Naive B cell (primary cell): ENCODE results near the gene ADGRL2. TPM values are rescaled to one million over a fixed set of nuclear protein-coding genes. Genes with fewer than 3 reads are reported as not detected.

Source experiments
- ATAC-seq, 2 donors: fragments of 150-1000 bp; cut with Tn5 transposase; 2 replicates each; pipeline ENCODE4 v1.10.0; 2021; ENCODE audit warnings: low read depth in 2 of 2, mild to moderate bottlenecking in 2 of 2, moderate library complexity in 2 of 2
- DNase-seq: peaks from one replicate; pipeline ENCODE4 v3.0.0; 2022
- H3K27ac Mint-ChIP-seq, 6 donors: one replicate each; pipeline ENCODE4 v1.8.0; 2020 to 2022; ENCODE audit warnings: mild to moderate bottlenecking in 6 of 6, mixed read lengths in 6 of 6, moderate library complexity in 5 of 6, inconsistent platforms in 2 of 6
- H3K27me3 Mint-ChIP-seq, 3 donors: one replicate each; pipeline ENCODE4 v1.8.0; 2021 to 2022; ENCODE audit warnings: mixed read lengths in 3 of 3, mild to moderate bottlenecking in 1 of 3
- H3K36me3 Mint-ChIP-seq, 2 donors: one replicate each; pipeline ENCODE4 v1.8.0; 2020 to 2022; ENCODE audit warnings: mixed read lengths in 2 of 2, inconsistent platforms in 1 of 2, mild to moderate bottlenecking in 1 of 2
- H3K4me1 Mint-ChIP-seq, 3 donors: one replicate each; pipeline ENCODE4 v1.8.0; 2020 to 2022; ENCODE audit warnings: mixed read lengths in 3 of 3, inconsistent platforms in 1 of 3, mild to moderate bottlenecking in 1 of 3, moderate library complexity in 1 of 3
- H3K4me3 Mint-ChIP-seq, 8 donors: one replicate each; pipeline ENCODE4 v1.8.0; 2020 to 2022; ENCODE audit warnings: mild to moderate bottlenecking in 8 of 8, mixed read lengths in 8 of 8, moderate library complexity in 8 of 8, inconsistent platforms in 2 of 8
- H3K9me3 Mint-ChIP-seq, 7 donors: one replicate each; pipeline ENCODE4 v1.8.0; 2020 to 2022; ENCODE audit warnings: mixed read lengths in 7 of 7, mild to moderate bottlenecking in 5 of 7, inconsistent platforms in 2 of 7, moderate library complexity in 1 of 7
- polyA plus RNA-seq, 6 donors: library from polyadenylated mRNA; unstranded; fragments of 300-500 nt; fragmentation: Illumina TruSeq; gene quantifications; one replicate each; pipeline ENCODE4 v1.2.3, GENCODE V29; 2021; ENCODE audit warnings: low read depth in 6 of 6

The ADGRL2 gene
- not detected for polyA plus RNA-seq

GRCh38 chr1:81800695-81801650, at the start of gene ADGRL2:
TSS of gene ADGRL2 (plus strand) at chr1:81800934. CDS start at chr1:81836985, 36,051 bp downstream.
- H3K27me3 Mint-ChIP-seq: peaks cover 25 to 54% (median 30%) of the 10 kb centered on the region in 3 donors
- no peak within 1 kb of the TSS for H3K27ac Mint-ChIP-seq
- peak within 1 kb of the TSS in 7 of 8 donors; percentile 26 to 74 (median 38) for H3K4me3 Mint-ChIP-seq
- no peak for DNase-seq
- no peaks in the 10 kb centered on the region for H3K36me3 Mint-ChIP-seq
- peaks cover 0 to 2% (median 0%) of the 10 kb centered on the region in 7 donors for H3K9me3 Mint-ChIP-seq
- H3K4me1 Mint-ChIP-seq: peaks cover 0 to 18% (median 5%) of the 10 kb centered on the region in 3 donors
- no peak for ATAC-seq

GRCh38 chr1:81752840-81753239, 47.9 kb upstream of the ADGRL2 start:
- peak overlapping the region in 1 of 6 donors; percentile 42 for H3K27ac Mint-ChIP-seq
- H3K9me3 Mint-ChIP-seq: peaks cover 0 to 7% (median 0%) of the 10 kb centered on the region in 7 donors
- no peaks in the 10 kb centered on the region for H3K27me3 Mint-ChIP-seq
- no peaks in the 10 kb centered on the region for H3K4me1 Mint-ChIP-seq
- ATAC-seq (no peak), DNase-seq (no peak)
- no peak overlapping the region for H3K4me3 Mint-ChIP-seq
- H3K36me3 Mint-ChIP-seq: no peaks in the 10 kb centered on the region

DNA sequence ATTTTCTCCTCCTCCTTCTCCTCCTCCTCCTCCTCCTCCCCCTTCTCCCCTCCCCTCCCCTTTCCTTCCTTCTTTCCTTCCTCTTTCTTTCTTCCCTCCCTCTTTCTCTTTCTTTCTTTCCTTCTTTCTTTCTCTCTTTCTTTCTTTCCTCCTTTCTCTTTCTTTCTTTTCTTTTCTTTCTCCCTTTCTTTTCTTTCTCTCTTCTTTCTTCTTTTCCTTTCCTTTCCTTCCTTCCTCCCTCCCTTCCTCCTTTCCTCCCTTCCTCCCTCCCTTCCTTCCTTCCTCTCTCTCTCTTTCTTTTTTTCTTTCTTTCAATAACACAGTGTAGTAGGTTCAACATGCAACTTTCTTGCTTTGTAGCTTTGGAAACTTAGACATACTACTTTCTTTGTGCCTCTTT, 46.3 kb upstream of the ADGRL2 start:
- ATAC-seq (no peak), DNase-seq (no peak)
- Mint-ChIP-seq H3K36me3 (no peaks in the 10 kb centered on the region), H3K27ac (no peak overlapping the region), H3K9me3 (peaks cover 0 to 7% (median 0%) of the 10 kb centered on the region in 7 donors), H3K27me3 (no peaks in the 10 kb centered on the region), H3K4me1 (no peaks in the 10 kb centered on the region), H3K4me3 (no peak overlapping the region)

- DNase-seq (no peak), ATAC-seq (no peak)
- Mint-ChIP-seq H3K27me3 (no peaks in the 10 kb centered on the region), H3K36me3 (no peaks in the 10 kb centered on the region), H3K27ac (no peak overlapping the region), H3K4me1 (no peaks in the 10 kb centered on the region), H3K9me3 (peaks cover 0 to 7% (median 0%) of the 10 kb centered on the region in 7 donors), H3K4me3 (no peak overlapping the region)
These were observed 43.9 kb upstream of the ADGRL2 start for GRCh38 chr1:81756872-81757271.

GRCh38 chr1:81757398-81758020, 43.2 kb upstream of the ADGRL2 start:
- no peak overlapping the region for H3K4me3 Mint-ChIP-seq
- H3K4me1 Mint-ChIP-seq: no peaks in the 10 kb centered on the region
- ATAC-seq (no peak), DNase-seq (no peak)
- no peaks in the 10 kb centered on the region for H3K27me3 Mint-ChIP-seq
- H3K9me3 Mint-ChIP-seq: peaks cover 0 to 7% (median 0%) of the 10 kb centered on the region in 7 donors
- no peak overlapping the region for H3K27ac Mint-ChIP-seq
- H3K36me3 Mint-ChIP-seq: no peaks in the 10 kb centered on the region

DNA sequence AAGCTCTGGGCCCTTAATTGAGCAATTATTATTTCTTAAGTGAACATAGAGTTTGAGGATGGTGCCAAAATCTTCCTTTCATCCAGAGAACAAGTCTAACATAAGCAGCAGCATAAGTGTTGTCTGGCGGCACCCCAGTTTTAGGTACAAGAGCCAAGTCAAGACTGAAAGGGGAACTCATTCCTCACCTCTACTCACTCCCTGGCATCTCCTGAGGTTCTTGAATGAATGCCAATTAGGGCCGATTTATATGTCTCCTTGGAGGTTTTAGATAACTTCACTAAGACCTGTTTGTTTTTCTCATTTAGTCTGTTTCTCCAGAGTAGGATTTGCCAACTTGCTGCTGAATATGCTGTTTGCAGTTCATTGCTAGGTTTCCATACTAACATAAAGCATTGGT, 42.6 kb upstream of the ADGRL2 start:
- no peaks in the 10 kb centered on the region for H3K36me3 Mint-ChIP-seq
- H3K27me3 Mint-ChIP-seq: no peaks in the 10 kb centered on the region
- no peak overlapping the region for H3K4me3 Mint-ChIP-seq
- peaks cover 0 to 4% (median 0%) of the 10 kb centered on the region in 7 donors for H3K9me3 Mint-ChIP-seq
- ATAC-seq (no peak), DNase-seq (no peak)
- no peaks in the 10 kb centered on the region for H3K4me1 Mint-ChIP-seq
- no peak overlapping the region for H3K27ac Mint-ChIP-seq

DNA sequence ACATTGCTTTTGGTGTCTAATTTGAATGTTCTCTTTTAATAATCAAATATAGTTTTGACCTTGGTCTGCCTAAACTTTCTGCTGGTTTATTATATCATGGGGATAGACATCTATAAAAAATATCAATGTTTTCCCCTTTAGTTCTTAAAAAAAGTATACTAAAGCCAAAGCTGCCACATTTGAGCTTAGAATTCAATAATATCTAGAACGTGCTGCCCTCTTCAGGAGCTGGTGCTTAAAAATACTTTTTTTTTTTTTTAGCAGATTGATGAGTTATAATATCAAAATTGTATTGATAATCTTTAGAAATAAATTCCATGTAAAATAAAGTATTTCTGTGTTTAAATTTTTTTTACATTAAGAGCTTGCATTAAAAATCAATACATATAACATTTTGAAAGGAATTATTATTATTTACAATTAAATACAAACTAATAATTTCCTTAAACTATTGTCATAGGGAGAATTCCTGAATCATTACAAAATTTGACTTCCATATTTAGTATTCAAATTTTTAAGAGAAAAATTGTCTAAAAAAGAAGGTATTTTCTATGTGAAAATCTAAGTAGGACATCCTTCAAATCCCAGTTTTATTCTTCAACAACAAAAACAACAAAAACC, 40.1 kb upstream of the ADGRL2 start:
- no peak for DNase-seq
- Mint-ChIP-seq H3K4me1 (no peaks in the 10 kb centered on the region), H3K9me3 (peaks cover 0 to 4% (median 0%) of the 10 kb centered on the region in 7 donors), H3K27me3 (no peaks in the 10 kb centered on the region), H3K36me3 (no peaks in the 10 kb centered on the region), H3K4me3 (no peak overlapping the region), H3K27ac (no peak overlapping the region)
- no peak for ATAC-seq

GRCh38 chr1:81775510-81775909, 25.2 kb upstream of the ADGRL2 start:
- Mint-ChIP-seq H3K4me1 (no peaks in the 10 kb centered on the region), H3K4me3 (no peak overlapping the region), H3K9me3 (peaks cover 0 to 2% (median 0%) of the 10 kb centered on the region in 7 donors), H3K36me3 (no peaks in the 10 kb centered on the region), H3K27me3 (no peaks in the 10 kb centered on the region), H3K27ac (no peak overlapping the region)
- DNase-seq (no peak), ATAC-seq (no peak)

DNA sequence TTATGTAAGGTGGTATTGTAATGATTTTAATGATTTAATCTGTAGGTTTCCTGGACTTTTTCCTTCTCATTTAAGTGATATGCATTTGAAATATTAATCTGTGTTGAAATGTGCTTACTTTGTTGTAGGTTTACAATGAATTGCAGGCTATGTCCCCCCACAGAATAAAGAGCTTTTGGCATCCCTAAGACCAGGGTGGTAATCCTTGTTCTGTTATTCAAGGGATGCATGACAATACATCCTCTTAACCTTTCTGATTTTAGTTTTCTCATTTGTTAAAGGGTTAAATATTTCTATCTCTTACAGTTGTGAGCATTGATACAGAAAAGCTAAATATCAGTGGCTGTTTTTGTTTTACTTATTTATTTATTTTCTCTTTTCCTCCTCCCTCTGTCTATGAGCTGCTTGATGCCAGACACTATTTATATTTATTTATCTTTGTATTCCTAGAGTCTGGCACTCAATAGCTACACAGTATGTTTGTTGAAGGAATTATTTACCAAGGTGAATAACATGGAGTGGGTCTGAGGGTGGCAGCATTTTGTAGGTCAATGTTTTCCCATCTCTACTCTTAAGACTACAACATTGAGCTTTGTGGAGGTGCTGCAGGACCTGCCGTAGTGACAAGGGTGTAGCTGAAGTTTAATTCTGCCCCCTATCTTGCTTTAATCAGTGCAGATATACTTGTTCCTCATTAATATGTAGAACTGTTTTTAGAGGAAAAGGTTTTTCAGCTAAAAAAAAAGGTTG, 19.9 kb upstream of the ADGRL2 start:
- Mint-ChIP-seq H3K9me3 (no peaks in the 10 kb centered on the region), H3K4me3 (no peak overlapping the region), H3K27me3 (no peaks in the 10 kb centered on the region), H3K4me1 (no peaks in the 10 kb centered on the region), H3K27ac (no peak overlapping the region), H3K36me3 (no peaks in the 10 kb centered on the region)
- ATAC-seq: no peak
- no peak for DNase-seq

- no peaks in the 10 kb centered on the region for H3K27me3 Mint-ChIP-seq
- no peak overlapping the region for H3K4me3 Mint-ChIP-seq
- DNase-seq (no peak), ATAC-seq (no peak)
- H3K27ac Mint-ChIP-seq: no peak overlapping the region
- no peaks in the 10 kb centered on the region for H3K4me1 Mint-ChIP-seq
- peaks cover 0 to 4% (median 0%) of the 10 kb centered on the region in 7 donors for H3K9me3 Mint-ChIP-seq
- H3K36me3 Mint-ChIP-seq: no peaks in the 10 kb centered on the region
These were observed 19.0 kb upstream of the ADGRL2 start for GRCh38 chr1:81781749-81782148.

- DNase-seq: no peak
- Mint-ChIP-seq H3K36me3 (no peaks in the 10 kb centered on the region), H3K27ac (no peak overlapping the region), H3K27me3 (no peaks in the 10 kb centered on the region), H3K4me3 (no peak overlapping the region), H3K4me1 (no peaks in the 10 kb centered on the region), H3K9me3 (no peaks in the 10 kb centered on the region)
- ATAC-seq: no peak
These were observed 8.6 kb upstream of the ADGRL2 start for GRCh38 chr1:81792184-81792583.

DNA sequence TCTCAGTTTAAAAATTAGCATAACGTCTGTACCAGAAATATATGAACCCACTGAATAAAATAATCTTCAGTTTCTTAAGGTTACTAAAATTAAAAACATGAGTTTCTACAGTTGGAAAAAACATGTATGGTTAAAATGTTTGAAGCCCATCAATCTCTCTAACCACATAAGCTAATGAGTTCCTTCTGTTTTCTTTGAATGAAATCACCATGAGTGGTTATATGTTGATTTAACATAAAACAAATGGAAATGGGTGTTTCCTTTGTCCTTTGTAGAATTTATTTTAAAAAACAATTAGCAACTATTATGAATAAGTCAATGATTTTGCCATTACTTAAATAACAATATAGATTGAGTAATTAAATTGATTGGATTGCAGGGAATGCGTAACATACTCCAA, 3.0 kb upstream of the ADGRL2 start:
- Mint-ChIP-seq H3K4me1 (peaks cover 0 to 11% (median 0%) of the 10 kb centered on the region in 3 donors), H3K27ac (no peak overlapping the region), H3K4me3 (no peak overlapping the region), H3K27me3 (peaks cover 2 to 31% (median 17%) of the 10 kb centered on the region in 3 donors), H3K36me3 (no peaks in the 10 kb centered on the region), H3K9me3 (peaks cover 0 to 2% (median 0%) of the 10 kb centered on the region in 7 donors)
- no peak for DNase-seq
- no peak for ATAC-seq
